ENCODE measurements around the gene KCNG2.

KCNG2 gene

DNA sequence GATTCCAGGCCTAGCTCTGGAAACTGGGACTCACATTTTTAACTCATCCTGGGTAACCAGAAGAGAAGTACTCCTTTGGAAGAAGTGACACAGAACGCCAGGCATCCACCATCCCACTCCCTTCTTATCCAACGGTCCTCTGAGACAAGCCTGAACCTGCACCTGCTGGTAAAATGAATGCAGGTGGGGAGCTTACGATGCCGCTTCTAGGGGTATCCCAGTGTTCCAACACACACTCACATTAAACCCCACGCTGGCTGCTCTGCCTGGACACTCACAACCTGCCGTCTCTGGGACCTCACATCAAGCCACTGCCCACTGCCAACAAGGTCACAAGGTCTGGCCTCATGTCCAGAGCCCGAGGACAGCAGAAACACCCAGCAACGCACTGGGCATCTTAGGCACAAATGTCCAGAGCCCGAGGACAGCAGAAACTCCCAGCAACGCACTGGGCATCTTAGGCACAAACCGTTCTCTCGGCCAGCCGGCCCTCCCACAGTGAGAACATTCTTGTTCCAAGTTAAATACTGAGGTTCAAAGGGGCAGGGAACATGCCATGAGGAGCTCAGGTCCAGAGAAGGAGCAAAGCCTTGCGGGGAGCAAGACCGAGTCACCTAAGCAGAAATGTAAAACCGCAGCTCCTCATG lies 143.9 kb downstream of the KCNG2 start:
- H3K14ac ChIP-seq (ENCODE audit: low read length) = peak overlapping the region; percentile 3
- peaks cover 9% of the 10 kb centered on the region for H3K79me1 ChIP-seq (ENCODE audit: low read depth, low read length)
- H2AFZ ChIP-seq (ENCODE audit: low read length) = no peak overlapping the region
- H3K18ac ChIP-seq (ENCODE audit: low read length) = no peak overlapping the region
- no peak overlapping the region for H3K27ac ChIP-seq (replicated peaks; ENCODE audit: low read length)
- H3K27me3 ChIP-seq (ENCODE audit: control insufficient read depth in 3 of 3, insufficient read depth in 3 of 3, low read depth in 1 of 3, low read length in 3 of 3) = no peaks in the 10 kb centered on the region
- H4K91ac ChIP-seq (ENCODE audit: low read depth, low read length, poor library complexity) = no peak overlapping the region
- DNase-seq (ENCODE audit: low spot score) = no peak
- no peak overlapping the region for H2BK15ac ChIP-seq (ENCODE audit: low read length)
- no peak overlapping the region for H4K8ac ChIP-seq (ENCODE audit: low read depth, low read length)
- H2BK120ac ChIP-seq (ENCODE audit: low read depth, low read length) = no peak overlapping the region
- peaks cover 0 to 5% of the 10 kb centered on the region in 2 donors for H3K4me1 ChIP-seq (ENCODE audit: control insufficient read depth in 2 of 2, insufficient read depth in 1 of 2, low read depth in 1 of 2, low read length in 2 of 2)
- H2BK12ac ChIP-seq (ENCODE audit: low read length) = no peak overlapping the region
- no CpG with 5 or more reads among the region's 16 CpGs for WGBS, 2 donors (ENCODE audit: extremely low coverage in 2 of 2, insufficient read length in 2 of 2, insufficient replicate concordance in 1 of 2)
- H3K4me3 ChIP-seq (ENCODE audit: low read length in 2 of 2) = no peak overlapping the region
- no peak overlapping the region for H3K4ac ChIP-seq (ENCODE audit: low read length)
- no peak overlapping the region for H2AK5ac ChIP-seq (ENCODE audit: low read depth, low read length)
- H3K9me3 ChIP-seq (replicated peaks in 1 of 2; ENCODE audit: control insufficient read depth in 2 of 2, insufficient read depth in 1 of 2, low read depth in 1 of 2, low read length in 2 of 2) = peaks cover 0 to 11% of the 10 kb centered on the region in 2 donors
- H3K9ac ChIP-seq (ENCODE audit: low read depth, low read length, poor library complexity) = no peak overlapping the region
- H2BK5ac ChIP-seq (ENCODE audit: low read length) = no peak overlapping the region
- no peak overlapping the region for H3K4me2 ChIP-seq (ENCODE audit: insufficient read depth, low read length, poor library complexity, severe bottlenecking)
- peak overlapping the region; percentile 77 for H3K23ac ChIP-seq (ENCODE audit: low read depth, low read length, poor library complexity)
- peaks cover 8 to 58% of the 10 kb centered on the region in 2 donors for H3K36me3 ChIP-seq (replicated peaks in 1 of 2; ENCODE audit: control insufficient read depth in 2 of 2, insufficient read depth in 2 of 2, low read length in 2 of 2)

DNA sequence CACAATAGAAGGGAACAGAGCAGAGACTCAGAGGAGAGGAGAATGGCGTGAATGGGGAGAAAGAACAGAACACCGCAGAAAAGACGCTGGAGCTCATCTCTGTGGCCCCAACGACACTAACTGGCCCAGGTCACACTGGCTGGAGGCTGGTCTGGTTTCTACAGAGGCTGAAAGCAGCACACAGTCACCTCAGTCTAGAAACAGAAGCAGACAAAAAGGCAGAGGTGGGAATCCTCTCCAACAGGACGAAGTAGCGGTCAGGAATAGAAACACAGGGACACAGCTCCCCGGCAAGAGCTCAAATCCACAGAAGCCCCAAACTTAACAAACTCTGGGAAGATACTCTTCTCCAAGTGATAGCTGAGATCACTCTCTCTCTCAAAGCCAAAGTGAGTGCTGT lies 144.5 kb downstream of the KCNG2 start:
- H3K4ac ChIP-seq (ENCODE audit: low read length) = no peak overlapping the region
- no peak overlapping the region for H3K18ac ChIP-seq (ENCODE audit: low read length)
- H4K8ac ChIP-seq (ENCODE audit: low read depth, low read length) = no peak overlapping the region
- H3K4me1 ChIP-seq (ENCODE audit: control insufficient read depth in 2 of 2, insufficient read depth in 1 of 2, low read depth in 1 of 2, low read length in 2 of 2) = peaks cover 0 to 5% of the 10 kb centered on the region in 2 donors
- H3K27me3 ChIP-seq (ENCODE audit: control insufficient read depth in 3 of 3, insufficient read depth in 3 of 3, low read depth in 1 of 3, low read length in 3 of 3) = no peaks in the 10 kb centered on the region
- H4K91ac ChIP-seq (ENCODE audit: low read depth, low read length, poor library complexity) = no peak overlapping the region
- WGBS, 2 donors (ENCODE audit: extremely low coverage in 2 of 2, insufficient read length in 2 of 2, insufficient replicate concordance in 1 of 2) = no CpG with 5 or more reads among the region's 7 CpGs
- H3K4me3 ChIP-seq (ENCODE audit: low read length in 2 of 2) = no peak overlapping the region
- peaks cover 0 to 11% of the 10 kb centered on the region in 2 donors for H3K9me3 ChIP-seq (replicated peaks in 1 of 2; ENCODE audit: control insufficient read depth in 2 of 2, insufficient read depth in 1 of 2, low read depth in 1 of 2, low read length in 2 of 2)
- H3K9ac ChIP-seq (ENCODE audit: low read depth, low read length, poor library complexity) = no peak overlapping the region
- no peak overlapping the region for H2BK12ac ChIP-seq (ENCODE audit: low read length)
- no peak overlapping the region for H2BK120ac ChIP-seq (ENCODE audit: low read depth, low read length)
- no peak overlapping the region for H3K14ac ChIP-seq (ENCODE audit: low read length)
- no peak overlapping the region for H3K4me2 ChIP-seq (ENCODE audit: insufficient read depth, low read length, poor library complexity, severe bottlenecking)
- no peak overlapping the region for H3K27ac ChIP-seq (replicated peaks; ENCODE audit: low read length)
- H2AK5ac ChIP-seq (ENCODE audit: low read depth, low read length) = no peak overlapping the region
- no peak overlapping the region for H3K23ac ChIP-seq (ENCODE audit: low read depth, low read length, poor library complexity)
- no peak overlapping the region for H2BK5ac ChIP-seq (ENCODE audit: low read length)
- DNase-seq (ENCODE audit: low spot score) = no peak
- peaks cover 9% of the 10 kb centered on the region for H3K79me1 ChIP-seq (ENCODE audit: low read depth, low read length)
- H2BK15ac ChIP-seq (ENCODE audit: low read length) = no peak overlapping the region
- peaks cover 8 to 57% of the 10 kb centered on the region in 2 donors for H3K36me3 ChIP-seq (replicated peaks in 1 of 2; ENCODE audit: control insufficient read depth in 2 of 2, insufficient read depth in 2 of 2, low read length in 2 of 2)
- no peak overlapping the region for H2AFZ ChIP-seq (ENCODE audit: low read length)

DNA sequence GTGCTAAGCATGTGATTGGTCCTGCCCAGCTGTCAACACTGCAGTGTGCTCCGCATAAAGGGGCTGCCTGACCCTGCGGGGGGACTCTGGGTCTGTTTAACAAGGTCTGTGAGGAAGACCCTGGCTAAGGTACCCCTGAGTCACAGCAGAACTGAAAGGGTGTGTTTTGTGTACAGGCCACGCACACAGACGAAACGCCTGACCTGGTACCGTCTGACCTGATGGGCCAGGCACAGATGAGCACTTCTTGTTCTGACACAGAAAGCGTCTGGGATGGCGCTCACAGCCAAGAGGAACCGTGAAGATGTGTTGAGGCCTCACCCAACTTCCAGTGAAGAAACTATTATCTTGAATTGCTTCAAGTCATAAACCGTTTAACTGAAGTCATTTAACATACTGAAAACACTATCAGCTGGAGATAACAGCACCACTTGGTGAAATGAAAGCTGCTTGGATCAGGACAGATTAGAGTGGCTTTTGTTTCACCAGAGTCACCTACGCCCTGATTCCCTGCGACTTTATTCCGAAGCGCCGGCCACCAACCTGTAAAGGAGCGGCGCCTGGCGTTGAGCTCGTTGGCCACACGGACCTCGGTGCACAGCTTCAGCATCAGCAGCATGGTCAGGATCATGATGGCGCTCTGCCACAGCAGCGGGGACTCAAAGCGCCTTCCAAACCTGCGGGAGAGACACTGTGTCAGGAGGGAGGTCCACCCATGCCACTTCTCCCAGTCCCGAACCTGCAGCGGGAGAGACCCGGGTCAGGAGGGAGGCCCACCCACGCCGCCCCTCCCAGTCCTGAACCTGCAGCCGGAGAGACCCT lies 145.3 kb downstream of the KCNG2 start:
- Histone ChIP-seq H3K27ac (replicated peaks; ENCODE audit: low read length) (no peak overlapping the region), H3K14ac (ENCODE audit: low read length) (no peak overlapping the region), H3K27me3 (ENCODE audit: control insufficient read depth in 3 of 3, insufficient read depth in 3 of 3, low read depth in 1 of 3, low read length in 3 of 3) (no peaks in the 10 kb centered on the region), H2BK15ac (ENCODE audit: low read length) (no peak overlapping the region), H4K8ac (ENCODE audit: low read depth, low read length) (no peak overlapping the region), H3K4me3 (ENCODE audit: low read length in 2 of 2) (no peak overlapping the region), H3K9ac (ENCODE audit: low read depth, low read length, poor library complexity) (no peak overlapping the region), H3K4ac (ENCODE audit: low read length) (no peak overlapping the region), H2BK12ac (ENCODE audit: low read length) (no peak overlapping the region), H2BK5ac (ENCODE audit: low read length) (peak overlapping the region; percentile 5), H2AFZ (ENCODE audit: low read length) (no peak overlapping the region), H3K18ac (ENCODE audit: low read length) (no peak overlapping the region), H3K4me2 (ENCODE audit: insufficient read depth, low read length, poor library complexity, severe bottlenecking) (no peak overlapping the region), H3K36me3 (replicated peaks in 1 of 2; ENCODE audit: control insufficient read depth in 2 of 2, insufficient read depth in 2 of 2, low read length in 2 of 2) (peaks cover 8 to 58% of the 10 kb centered on the region in 2 donors), H2BK120ac (ENCODE audit: low read depth, low read length) (no peak overlapping the region), H4K91ac (ENCODE audit: low read depth, low read length, poor library complexity) (no peak overlapping the region), H3K79me1 (ENCODE audit: low read depth, low read length) (peaks cover 12% of the 10 kb centered on the region), H3K9me3 (replicated peaks in 1 of 2; ENCODE audit: control insufficient read depth in 2 of 2, insufficient read depth in 1 of 2, low read depth in 1 of 2, low read length in 2 of 2) (peaks cover 0 to 4% of the 10 kb centered on the region in 2 donors), H2AK5ac (ENCODE audit: low read depth, low read length) (no peak overlapping the region), H3K23ac (ENCODE audit: low read depth, low read length, poor library complexity) (no peak overlapping the region), H3K4me1 (ENCODE audit: control insufficient read depth in 2 of 2, insufficient read depth in 1 of 2, low read depth in 1 of 2, low read length in 2 of 2) (peaks cover 0 to 5% of the 10 kb centered on the region in 2 donors)
- no peak for DNase-seq (ENCODE audit: low spot score)
- no CpG with 5 or more reads among the region's 31 CpGs for WGBS, 2 donors (ENCODE audit: extremely low coverage in 2 of 2, insufficient read length in 2 of 2, insufficient replicate concordance in 1 of 2)

DNA sequence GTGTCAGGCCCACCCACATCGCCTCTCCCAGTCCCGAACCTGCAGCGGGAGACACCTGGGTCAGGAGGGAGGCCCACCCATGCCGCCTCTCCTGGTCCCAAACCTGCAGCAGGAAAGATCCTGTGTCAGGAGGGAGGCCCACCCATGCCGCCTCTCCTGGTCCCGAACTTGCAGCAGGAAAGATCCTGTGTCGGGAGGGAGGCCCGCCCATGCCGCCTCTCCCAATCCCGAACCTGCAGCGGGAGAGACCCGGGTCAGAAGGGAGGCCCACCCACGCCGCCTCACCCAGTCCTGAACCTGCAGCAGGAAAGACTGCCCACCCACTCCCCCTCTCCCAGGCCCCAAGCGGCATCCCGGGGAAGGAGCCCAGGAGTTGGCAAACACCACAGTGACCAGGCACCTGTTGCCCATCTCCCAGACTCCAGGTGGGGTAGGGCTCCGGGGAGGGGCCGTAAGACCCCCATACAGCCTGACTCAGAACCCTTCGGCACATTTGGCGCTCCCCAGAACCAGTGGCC lies 145.9 kb downstream of the KCNG2 start:
- Histone ChIP-seq H2AK5ac (ENCODE audit: low read depth, low read length) (peak overlapping the region; percentile 43), H3K4ac (ENCODE audit: low read length) (no peak overlapping the region), H3K36me3 (replicated peaks in 1 of 2; ENCODE audit: control insufficient read depth in 2 of 2, insufficient read depth in 2 of 2, low read length in 2 of 2) (peaks cover 8 to 61% of the 10 kb centered on the region in 2 donors), H3K18ac (ENCODE audit: low read length) (peak overlapping the region; percentile 5), H4K8ac (ENCODE audit: low read depth, low read length) (no peak overlapping the region), H3K23ac (ENCODE audit: low read depth, low read length, poor library complexity) (peak overlapping the region; percentile 73), H2BK12ac (ENCODE audit: low read length) (no peak overlapping the region), H2AFZ (ENCODE audit: low read length) (no peak overlapping the region), H3K27me3 (ENCODE audit: control insufficient read depth in 3 of 3, insufficient read depth in 3 of 3, low read depth in 1 of 3, low read length in 3 of 3) (no peaks in the 10 kb centered on the region), H3K79me1 (ENCODE audit: low read depth, low read length) (peaks cover 10% of the 10 kb centered on the region), H3K4me2 (ENCODE audit: insufficient read depth, low read length, poor library complexity, severe bottlenecking) (no peak overlapping the region), H3K27ac (replicated peaks; ENCODE audit: low read length) (no peak overlapping the region), H2BK15ac (ENCODE audit: low read length) (no peak overlapping the region), H2BK120ac (ENCODE audit: low read depth, low read length) (no peak overlapping the region), H3K9me3 (replicated peaks in 1 of 2; ENCODE audit: control insufficient read depth in 2 of 2, insufficient read depth in 1 of 2, low read depth in 1 of 2, low read length in 2 of 2) (peaks cover 0 to 4% of the 10 kb centered on the region in 2 donors), H2BK5ac (ENCODE audit: low read length) (peak overlapping the region; percentile 5), H3K4me3 (ENCODE audit: low read length in 2 of 2) (no peak overlapping the region), H3K9ac (ENCODE audit: low read depth, low read length, poor library complexity) (no peak overlapping the region), H3K14ac (ENCODE audit: low read length) (no peak overlapping the region), H4K91ac (ENCODE audit: low read depth, low read length, poor library complexity) (no peak overlapping the region), H3K4me1 (ENCODE audit: control insufficient read depth in 2 of 2, insufficient read depth in 1 of 2, low read depth in 1 of 2, low read length in 2 of 2) (peaks cover 0 to 5% of the 10 kb centered on the region in 2 donors)
- WGBS, 2 donors (ENCODE audit: extremely low coverage in 2 of 2, insufficient read length in 2 of 2, insufficient replicate concordance in 1 of 2) = no CpG with 5 or more reads among the region's 20 CpGs
- DNase-seq (ENCODE audit: low spot score) = no peak

All from neuronal stem cell (in vitro differentiated cells).